Ovary (tissue), 9 donors: Measurements from ENCODE around the gene CDKL1. TPM values are rescaled to one million over a fixed set of nuclear protein-coding genes. Genes with fewer than 3 reads are reported as not detected.

Experiments used
- DNase-seq, 5 donors: peaks; one replicate each; pipeline ENCODE4 v3.0.0-alpha.2; 2019 to 2020
- H3K27ac ChIP-seq, 2 donors: fragments of 200-600 bp; one replicate each; pipeline versions ENCODE4 v1.5.1 to v1.8.0; 2019 to 2022
- H3K27me3 ChIP-seq: fragments of 200-600 bp; one replicate; pipeline ENCODE4 v1.8.0; 2022
- H3K36me3 ChIP-seq: fragments of 200-600 bp; sonication (generic); one replicate; pipeline ENCODE4 v1.5.1; 2019
- H3K4me1 ChIP-seq: one replicate; pipeline ENCODE4 v1.8.1; 2013; ENCODE audit warnings: mild to moderate bottlenecking, moderate library complexity; ENCODE audit not compliant: insufficient read depth
- H3K4me3 ChIP-seq: fragments of 200-600 bp; sonication (generic); one replicate; pipeline ENCODE4 v1.5.1; 2017
- H3K9me3 ChIP-seq, 2 donors: fragments of 200-600 bp in 1 of 2; sonication (generic) in 1 of 2; one replicate each; pipeline versions ENCODE4 v1.5.1 to v1.8.1; 2013 to 2019; ENCODE audit warnings: mild to moderate bottlenecking in 1 of 2, moderate library complexity in 1 of 2
- EP300 ChIP-seq: sonication (generic); formaldehyde crosslinking; IDR thresholded peaks from one replicate; pipeline ENCODE4 v1.6.1; 2017; ENCODE audit warnings: antibody characterized with exemption
- POLR2A ChIP-seq: fragments of 450-650 bp; IDR thresholded peaks from one replicate; pipeline ENCODE4 v1.6.1; 2017; ENCODE audit warnings: antibody characterized with exemption, mild to moderate bottlenecking, moderate library complexity
- WGBS, 3 donors: extraction: QIAGEN DNeasy Blood & Tissue Kit in 1 of 3; methylation state at CpG; one replicate each; pipeline versions ENCODE4 v1.1.5 to v1.1.7; 2013 to 2017; 5-methylcytosine and 5-hydroxymethylcytosine counted together
- intact Hi-C, 4 donors: fragments of 100-400 bp; cut with DNase I; formaldehyde crosslinking; loops; one replicate each; pipeline versions ENCODE4 v1.11.0 to v1.15.1; 2022 to 2023
- polyA plus RNA-seq, 2 donors: library from polyadenylated mRNA; stranded (reverse); fragments of 200-250 nt in 1 of 2; fragments of 350-450 nt in 1 of 2; fragmentation: Illumina TruSeq in 1 of 2; extraction: RNeasy Lipid Tissue Mini Kit (QIAGEN cat#74804) in 1 of 2; gene quantifications; one replicate each; pipeline ENCODE4 v1.2.3, GENCODE V29; 2013 to 2014
- total RNA-seq, 7 donors: library from RNA; depleted of rRNA in 2 of 7; stranded (reverse); fragments of >200 nt in 2 of 7; fragmentation: NEBNext Ultra II Directional in 3 of 7; extraction: Animal tissue kit (Norgen Biotek cat#: 25700) in 3 of 7; gene quantifications; one replicate each; pipeline versions ENCODE4 v1.1.0 to v1.2.4, GENCODE V29; 2016 to 2023
- TF ChIP-seq, protein P1 (sequence below), 3 donors: fragments of 450-650 bp in 2 of 3; fragments of 200-600 bp in 1 of 3; IDR thresholded peaks; one replicate each; pipeline versions ENCODE4 v1.5.1 to v1.8.0; 2016 to 2022; ENCODE audit warnings: antibody characterized with exemption in 3 of 3, mild to moderate bottlenecking in 1 of 3
- donor health status: DM: no; HTN: no; CAD: no; lungs with moderate emphysema.
- donor health status: DM: no; HTN: no; CAD: no.
- donor health status: Bipolar disorder and iron deficiency.
- donor health status: DM: yes; HTN: yes; CAD: no.
- donor health status: DM: no; HTN: no; CAD: no.
- donor health status: DM: yes; HTN: yes; CAD: no.

The CDKL1 gene
- total and polyA plus RNA-seq, 9 donors: 11.9 to 69.3 (median 33.1) TPM

- intact Hi-C loops: loop anchor here in 1 of 4 donors (10.0 kb wide), 1 partner anchor 49 kb away; the partner anchor contains the start of gene CDKL1
- no peaks in the 10 kb centered on the region for H3K36me3 ChIP-seq
- H3K4me3 ChIP-seq: no peak overlapping the region
- H3K4me1 ChIP-seq: peaks cover 26% of the 10 kb centered on the region
- no peak for DNase-seq
- no peaks in the 10 kb centered on the region for H3K9me3 ChIP-seq
- 36 to 41% (median 40%) methylated on average over 6 of the region's 6 CpGs for WGBS, 3 donors
- no peak overlapping the region for H3K27ac ChIP-seq
- no peak for TF ChIP-seq POLR2A
- no peak for TF ChIP-seq EP300
- TF ChIP-seq, protein P1, sequence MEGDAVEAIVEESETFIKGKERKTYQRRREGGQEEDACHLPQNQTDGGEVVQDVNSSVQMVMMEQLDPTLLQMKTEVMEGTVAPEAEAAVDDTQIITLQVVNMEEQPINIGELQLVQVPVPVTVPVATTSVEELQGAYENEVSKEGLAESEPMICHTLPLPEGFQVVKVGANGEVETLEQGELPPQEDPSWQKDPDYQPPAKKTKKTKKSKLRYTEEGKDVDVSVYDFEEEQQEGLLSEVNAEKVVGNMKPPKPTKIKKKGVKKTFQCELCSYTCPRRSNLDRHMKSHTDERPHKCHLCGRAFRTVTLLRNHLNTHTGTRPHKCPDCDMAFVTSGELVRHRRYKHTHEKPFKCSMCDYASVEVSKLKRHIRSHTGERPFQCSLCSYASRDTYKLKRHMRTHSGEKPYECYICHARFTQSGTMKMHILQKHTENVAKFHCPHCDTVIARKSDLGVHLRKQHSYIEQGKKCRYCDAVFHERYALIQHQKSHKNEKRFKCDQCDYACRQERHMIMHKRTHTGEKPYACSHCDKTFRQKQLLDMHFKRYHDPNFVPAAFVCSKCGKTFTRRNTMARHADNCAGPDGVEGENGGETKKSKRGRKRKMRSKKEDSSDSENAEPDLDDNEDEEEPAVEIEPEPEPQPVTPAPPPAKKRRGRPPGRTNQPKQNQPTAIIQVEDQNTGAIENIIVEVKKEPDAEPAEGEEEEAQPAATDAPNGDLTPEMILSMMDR (IDR thresholded peaks at IDR 0.05): no peak
- H3K27me3 ChIP-seq: no peaks in the 10 kb centered on the region
These were observed 50.7 kb downstream of the CDKL1 start for GRCh38 chr14:50345846-50346422.

DNA sequence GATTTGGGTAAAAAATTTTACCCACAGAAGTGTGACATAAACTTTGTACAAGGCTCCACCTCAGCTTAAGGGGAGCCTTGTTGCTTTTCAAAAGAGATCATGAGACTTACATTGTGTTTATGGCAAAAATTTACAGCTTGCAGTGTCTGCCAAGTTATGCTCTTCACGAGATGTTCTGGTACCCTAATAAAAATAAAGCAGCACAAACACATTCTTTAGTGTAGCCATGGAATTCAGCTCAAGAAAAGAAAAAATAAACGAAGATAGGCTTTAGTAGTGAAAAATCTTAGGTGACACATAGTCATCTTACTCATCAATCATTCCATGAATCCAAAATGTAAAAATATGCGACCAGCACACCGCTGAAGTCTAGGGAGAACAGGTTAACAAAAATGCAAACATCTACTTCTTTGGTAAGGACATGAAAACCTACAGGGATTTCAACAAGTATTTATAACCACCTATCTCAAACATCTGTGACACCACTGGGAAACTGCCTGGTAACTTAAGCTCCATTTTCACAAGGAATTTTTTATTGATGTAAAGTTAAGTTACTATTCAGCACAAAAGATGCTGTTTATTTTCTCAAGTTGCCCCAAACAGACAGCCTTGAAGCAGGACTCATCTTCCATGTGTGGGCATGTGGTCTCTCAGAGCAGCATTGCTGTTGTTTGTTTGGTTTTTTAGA, 51.7 kb downstream of the CDKL1 start:
- Histone ChIP-seq H3K9me3 (no peaks in the 10 kb centered on the region), H3K4me1 (peaks cover 27% of the 10 kb centered on the region), H3K4me3 (no peak overlapping the region), H3K27me3 (no peaks in the 10 kb centered on the region), H3K27ac (peak overlapping the region in 1 of 2 donors; percentile 20), H3K36me3 (no peaks in the 10 kb centered on the region)
- intact Hi-C loops: loop anchor here in 2 of 4 donors (5.0 to 10.0 kb wide), 3 partner anchors 50 to 322 kb away; partner anchors contain the start of genes CDKL1 (in 1 of the 2), MAP4K5 (in 1 of the 2) and SAV1 (in 1 of the 2)
- DNase-seq: no peak
- TF ChIP-seq EP300 (no peak), POLR2A (no peak)
- TF ChIP-seq, protein P1 (IDR thresholded peaks at IDR 0.05): no peak
- 8 to 23% (median 10%) methylated on average over 4 of the region's 4 CpGs for WGBS, 3 donors

- 90 to 94% (median 93%) methylated on average over 7 of the region's 7 CpGs for WGBS, 3 donors
- H3K9me3 ChIP-seq: no peaks in the 10 kb centered on the region
- intact Hi-C loops: loop anchor here in 2 of 4 donors (5.0 to 10.0 kb wide), 3 partner anchors 51 to 323 kb away; partner anchors contain the start of genes CDKL1 (in 1 of the 2), MAP4K5 (in 1 of the 2) and SAV1 (in 1 of the 2)
- no peak for DNase-seq
- H3K36me3 ChIP-seq: no peaks in the 10 kb centered on the region
- H3K27ac ChIP-seq: peak overlapping the region in 1 of 2 donors; percentile 20
- TF ChIP-seq POLR2A (no peak), EP300 (no peak)
- TF ChIP-seq, protein P1 (IDR thresholded peaks at IDR 0.05): no peak
- peaks cover 27% of the 10 kb centered on the region for H3K4me1 ChIP-seq
- no peaks in the 10 kb centered on the region for H3K27me3 ChIP-seq
- H3K4me3 ChIP-seq: no peak overlapping the region
These were observed 52.4 kb downstream of the CDKL1 start for GRCh38 chr14:50344116-50344775.

GRCh38 chr14:50343434-50343833, 53.2 kb downstream of the CDKL1 start:
- H3K4me3 ChIP-seq: no peak overlapping the region
- DNase-seq: no peak
- no peaks in the 10 kb centered on the region for H3K36me3 ChIP-seq
- no peaks in the 10 kb centered on the region for H3K27me3 ChIP-seq
- H3K4me1 ChIP-seq: peaks cover 28% of the 10 kb centered on the region
- H3K9me3 ChIP-seq: no peaks in the 10 kb centered on the region
- peak overlapping the region in 1 of 2 donors; percentile 49 for H3K27ac ChIP-seq
- intact Hi-C loops: loop anchor here in 2 of 4 donors (5.0 to 10.0 kb wide), 3 partner anchors 51 to 324 kb away; partner anchors contain the start of genes CDKL1 (in 1 of the 2), MAP4K5 (in 1 of the 2) and SAV1 (in 1 of the 2)
- WGBS, 3 donors: 38 to 49% (median 42%) methylated on average over 1 of the region's 1 CpG
- TF ChIP-seq EP300 (no peak), POLR2A (no peak)
- TF ChIP-seq, protein P1 (IDR thresholded peaks at IDR 0.05): no peak
